GM12873 (cell line): ENCODE data around the gene PCDHGA11.

Experiments
- CTCF ChIP-seq: IDR thresholded peaks from 2 replicates; pipeline ENCODE4 v1.5.1; 2012; ENCODE audit warnings: low read depth, mild to moderate bottlenecking, moderate library complexity, low read length, control low read depth; ENCODE audit not compliant: insufficient read depth; ENCODE audit errors: missing control alignments

PCDHGA11 gene

DNA sequence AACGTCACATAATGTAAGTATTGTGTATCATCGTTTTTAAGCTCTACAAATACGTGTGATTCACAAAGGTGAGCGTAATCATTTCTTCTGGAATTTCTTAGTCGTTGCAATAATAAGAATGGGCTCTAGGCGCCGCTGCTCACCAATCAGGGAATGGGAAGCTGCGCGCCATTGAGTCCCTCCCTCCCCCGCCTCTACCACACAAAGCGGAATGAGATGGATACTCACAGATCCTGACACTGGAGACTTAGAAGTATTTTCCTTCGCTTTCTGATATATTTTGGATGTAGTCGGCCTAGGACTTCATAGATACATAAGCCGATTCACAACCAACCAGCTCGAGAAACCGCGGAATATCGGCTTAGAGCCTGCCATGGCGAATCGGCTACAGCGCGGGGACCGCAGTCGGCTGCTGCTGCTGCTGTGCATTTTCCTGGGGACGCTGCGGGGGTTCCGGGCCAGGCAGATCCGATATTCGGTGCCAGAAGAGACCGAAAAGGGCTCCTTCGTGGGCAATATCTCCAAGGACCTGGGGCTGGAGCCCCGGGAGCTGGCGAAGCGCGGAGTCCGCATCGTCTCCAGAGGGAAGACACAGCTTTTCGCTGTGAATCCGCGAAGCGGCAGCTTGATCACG lies at the start of gene PCDHGA11:
Gene PCDHGA11, plus strand, starts transcription at position 197 of the 634 bp plus-strand sequence. Its CDS starts 177 bp downstream, at position 374.
- TF ChIP-seq CTCF = peak; percentile 37

- no peak for TF ChIP-seq CTCF
Observed at GRCh38 chr5:141371572-141372475, 49.0 kb upstream of the PCDHGA11 start.

DNA sequence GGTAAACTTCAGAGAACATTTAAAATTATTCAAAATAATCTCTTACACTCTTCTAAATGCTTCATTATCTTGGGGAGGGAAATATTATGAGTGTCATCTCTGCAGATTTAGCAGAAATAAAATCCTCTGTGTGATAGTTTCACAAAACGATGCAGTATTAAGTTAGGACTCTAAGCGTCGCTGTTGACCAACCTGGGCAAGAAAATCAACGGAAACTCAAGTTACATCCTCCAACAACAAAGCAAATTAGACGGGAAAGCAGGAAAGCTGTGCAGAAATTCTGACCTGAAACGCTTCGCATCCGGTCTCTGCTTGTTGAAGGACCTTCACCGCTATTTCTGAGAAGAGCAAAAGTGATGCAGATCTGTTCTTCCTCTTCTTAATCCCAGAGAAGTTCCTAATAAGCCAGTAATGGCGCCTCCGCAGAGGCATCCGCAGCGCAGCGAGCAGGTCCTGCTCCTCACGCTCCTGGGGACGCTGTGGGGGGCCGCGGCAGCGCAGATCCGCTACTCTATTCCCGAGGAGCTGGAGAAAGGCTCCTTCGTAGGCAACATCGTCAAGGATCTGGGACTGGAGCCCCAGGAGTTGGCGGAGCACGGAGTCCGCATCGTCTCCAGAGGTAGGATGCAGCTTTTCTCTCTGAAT lies 47.1 kb upstream of the PCDHGA11 start, which contains the start of gene PCDHGA6:
Gene PCDHGA6, plus strand, starts transcription at position 219 of the 645 bp plus-strand sequence. Its CDS starts 193 bp downstream, at position 412.
- TF ChIP-seq CTCF = peak; percentile 49

DNA sequence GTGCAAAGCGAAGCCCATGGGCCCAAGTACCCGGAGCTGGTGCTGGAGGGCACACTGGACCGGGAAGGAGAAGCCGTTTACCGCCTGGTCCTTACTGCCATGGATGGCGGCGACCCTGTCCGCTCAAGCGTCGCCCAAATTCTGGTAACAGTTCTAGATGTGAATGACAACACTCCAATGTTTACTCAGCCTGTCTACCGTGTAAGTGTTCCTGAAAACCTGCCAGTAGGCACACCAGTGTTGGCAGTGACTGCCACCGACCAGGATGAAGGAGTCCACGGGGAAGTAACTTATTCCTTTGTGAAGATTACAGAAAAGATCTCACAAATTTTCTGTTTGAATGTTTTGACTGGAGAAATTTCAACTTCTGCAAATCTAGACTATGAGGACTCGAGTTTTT lies 46.2 kb upstream of the PCDHGA11 start:
- TF ChIP-seq CTCF = no peak

DNA sequence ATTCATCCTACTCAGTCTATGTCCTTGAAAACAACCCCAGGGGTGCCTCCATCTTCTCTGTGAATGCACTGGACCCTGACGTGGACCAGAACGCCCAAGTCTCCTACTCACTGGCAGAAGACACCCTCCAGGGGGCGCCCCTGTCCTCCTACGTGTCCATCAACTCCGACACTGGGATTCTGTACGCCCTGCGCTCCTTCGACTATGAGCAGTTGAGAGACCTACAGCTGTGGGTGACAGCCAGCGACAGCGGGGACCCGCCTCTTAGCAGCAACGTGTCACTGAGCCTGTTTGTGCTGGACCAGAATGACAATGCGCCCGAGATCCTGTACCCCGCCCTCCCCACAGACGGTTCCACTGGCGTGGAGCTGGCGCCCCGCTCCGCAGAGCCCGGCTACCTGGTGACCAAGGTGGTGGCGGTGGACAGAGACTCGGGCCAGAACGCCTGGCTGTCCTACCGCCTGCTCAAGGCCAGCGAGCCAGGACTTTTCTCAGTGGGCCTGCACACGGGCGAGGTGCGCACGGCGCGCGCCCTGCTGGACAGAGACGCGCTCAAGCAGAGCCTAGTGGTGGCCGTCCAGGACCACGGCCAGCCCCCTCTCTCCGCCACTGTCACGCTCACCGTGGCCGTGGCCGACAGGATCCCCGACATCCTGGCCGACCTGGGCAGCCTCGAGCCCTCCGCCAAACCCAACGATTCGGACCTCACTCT lies 45.3 kb upstream of the PCDHGA11 start:
- peak; percentile 15 for TF ChIP-seq CTCF

DNA sequence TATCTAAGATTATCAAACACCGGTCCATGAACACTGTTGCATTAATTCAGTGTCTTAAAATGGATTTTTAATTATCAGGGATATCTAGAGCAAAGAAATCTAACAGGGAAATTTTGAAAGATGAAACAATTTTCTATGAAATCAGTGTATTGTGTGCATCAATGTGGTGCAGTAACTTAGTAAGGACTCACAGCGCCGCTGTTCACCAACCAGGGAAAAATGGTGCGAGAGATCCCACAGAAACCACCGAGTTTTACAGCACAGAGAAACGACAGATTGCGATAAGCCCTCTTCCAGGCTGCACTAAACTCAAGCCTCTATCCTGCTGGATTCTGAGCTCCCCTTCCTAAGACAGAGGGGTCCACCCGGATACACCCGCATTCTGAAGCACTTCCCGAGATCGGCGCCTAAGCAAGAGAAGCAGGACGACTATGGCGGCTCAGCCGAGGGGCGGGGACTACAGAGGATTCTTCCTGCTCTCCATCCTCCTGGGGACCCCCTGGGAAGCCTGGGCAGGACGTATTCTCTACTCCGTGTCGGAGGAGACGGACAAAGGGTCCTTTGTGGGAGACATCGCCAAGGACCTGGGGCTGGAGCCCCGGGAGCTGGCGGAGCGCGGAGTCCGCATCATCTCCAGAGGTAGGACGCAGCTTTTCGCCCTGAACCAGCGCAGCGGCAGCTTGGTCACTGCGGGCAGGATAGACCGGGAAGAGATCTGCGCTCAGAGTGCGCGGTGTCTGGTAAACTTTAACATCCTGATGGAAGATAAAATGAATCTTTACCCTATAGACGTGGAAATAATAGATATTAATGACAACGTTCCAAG lies 38.2 kb upstream of the PCDHGA11 start, which contains the start of gene PCDHGA7:
Gene PCDHGA7, plus strand, starts transcription at position 274 of the 826 bp plus-strand sequence. Its CDS starts 158 bp downstream, at position 432.
- no peak for TF ChIP-seq CTCF
